ENCODE measurements around the gene CILP2. TPM values are rescaled to one million over a fixed set of nuclear protein-coding genes. Genes with fewer than 3 reads are reported as not detected.

The CILP2 gene
- polyA plus RNA-seq, 1 of the 3 experiments (the other 2 are of a cell fraction), result 1.9 TPM

- ChIA-PET CTCF (interaction anchor here (0.9 to 15.3 kb wide), 3 partner anchors 8 to 106 kb away, joined by 3 to 258 read pairs (median 7); partner anchors contain the start of genes GMIP and YJEFN3), POLR2A (interaction anchor here (0.5 kb wide), 1 partner anchor 8 kb away, joined by 3 read pairs; no protein-coding TSS in a partner anchor)
- Histone ChIP-seq H4K20me1 (ENCODE audit: insufficient read depth) (no peaks in the 10 kb centered on the region), H2AFZ (ENCODE audit: low read depth) (no peak overlapping the region), H3K79me2 (ENCODE audit: insufficient read depth) (no peaks in the 10 kb centered on the region), H3K27me3 (ENCODE audit: insufficient read depth) (no peaks in the 10 kb centered on the region), H3K9me3 (no peaks in the 10 kb centered on the region), H3K27ac (ENCODE audit: low read depth in 2 of 2, low read length in 1 of 2) (no peak overlapping the region), H3K4me3 (ENCODE audit: low read depth in 2 of 2, low read length in 1 of 2) (peak overlapping the region in 1 of 2 experiments; percentile 44; a peak in 2 of 4 replicates), H3K9me2 (no peaks in the 10 kb centered on the region), H3F3A (replicated peaks; ENCODE audit: insufficient read depth) (peaks cover 10% of the 10 kb centered on the region), H3K4me2 (no peak overlapping the region), H3K36me3 (replicated peaks in 1 of 2; ENCODE audit: control insufficient read depth in 1 of 2, insufficient read depth in 2 of 2, low read length in 1 of 2) (no peaks in the 10 kb centered on the region), H3K4me1 (ENCODE audit: control insufficient read depth in 1 of 2, insufficient read depth in 2 of 2, low read depth in 1 of 2, low read length in 1 of 2) (peaks cover 0 to 26% of the 10 kb centered on the region in 2 experiments; a peak in 1 of 4 replicates), H3K9ac (no peak overlapping the region)
- no peak for DNase-seq
- WGBS (ENCODE audit: low lambda C conversion rate), result 83% methylated on average over 34 of the region's 59 CpGs
- no peak for TF ChIP-seq FOXJ3 (CRISPR knock-in tag; IDR thresholded peaks at IDR 0.05)
- no peak for TF ChIP-seq FOSL2 (IDR thresholded peaks at IDR 0.05; ENCODE audit: borderline replicate concordance, low read depth)
- no peak for TF ChIP-seq EZH2phosphoT487 (IDR thresholded peaks at IDR 0.05; ENCODE audit: borderline replicate concordance, low read depth)
- TF ChIP-seq MEF2A (IDR thresholded peaks at IDR 0.05; ENCODE audit: borderline replicate concordance, low read depth), result no peak
- no peak for TF ChIP-seq RCOR1 (IDR thresholded peaks at IDR 0.05; ENCODE audit: low read length)
- no peak for TF ChIP-seq NRF1 (IDR thresholded peaks at IDR 0.05; ENCODE audit: low read depth, low read length)
- TF ChIP-seq, protein P1, sequence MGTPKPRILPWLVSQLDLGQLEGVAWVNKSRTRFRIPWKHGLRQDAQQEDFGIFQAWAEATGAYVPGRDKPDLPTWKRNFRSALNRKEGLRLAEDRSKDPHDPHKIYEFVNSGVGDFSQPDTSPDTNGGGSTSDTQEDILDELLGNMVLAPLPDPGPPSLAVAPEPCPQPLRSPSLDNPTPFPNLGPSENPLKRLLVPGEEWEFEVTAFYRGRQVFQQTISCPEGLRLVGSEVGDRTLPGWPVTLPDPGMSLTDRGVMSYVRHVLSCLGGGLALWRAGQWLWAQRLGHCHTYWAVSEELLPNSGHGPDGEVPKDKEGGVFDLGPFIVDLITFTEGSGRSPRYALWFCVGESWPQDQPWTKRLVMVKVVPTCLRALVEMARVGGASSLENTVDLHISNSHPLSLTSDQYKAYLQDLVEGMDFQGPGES (IDR thresholded peaks at IDR 0.05; ENCODE audit: low read depth, low read length), result no peak
Measured at GRCh38 chr19:19537075-19538048, 703 bp upstream of the CILP2 start.

- Histone ChIP-seq H3K4me1 (ENCODE audit: control insufficient read depth in 1 of 2, insufficient read depth in 2 of 2, low read depth in 1 of 2, low read length in 1 of 2) (peaks cover 0 to 23% of the 10 kb centered on the region in 2 experiments; a peak in 1 of 4 replicates), H4K20me1 (ENCODE audit: insufficient read depth) (no peaks in the 10 kb centered on the region), H3K9ac (no peak overlapping the region), H3K9me2 (no peaks in the 10 kb centered on the region), H3K9me3 (no peaks in the 10 kb centered on the region), H3K27me3 (ENCODE audit: insufficient read depth) (no peaks in the 10 kb centered on the region), H2AFZ (ENCODE audit: low read depth) (no peak overlapping the region), H3F3A (replicated peaks; ENCODE audit: insufficient read depth) (peaks cover 7% of the 10 kb centered on the region), H3K4me3 (ENCODE audit: low read depth in 2 of 2, low read length in 1 of 2) (peak overlapping the region in 1 of 2 experiments; percentile 44; a peak in 2 of 4 replicates), H3K27ac (ENCODE audit: low read depth in 2 of 2, low read length in 1 of 2) (no peak overlapping the region), H3K79me2 (ENCODE audit: insufficient read depth) (no peaks in the 10 kb centered on the region), H3K4me2 (peak overlapping the region; percentile 78; the same call in 1 of the 2 replicates), H3K36me3 (replicated peaks in 1 of 2; ENCODE audit: control insufficient read depth in 1 of 2, insufficient read depth in 2 of 2, low read length in 1 of 2) (no peaks in the 10 kb centered on the region)
- DNase-seq, result no peak
- CTCF ChIA-PET, result interaction anchor here (1.6 to 15.3 kb wide), 3 partner anchors 9 to 105 kb away, joined by 5 to 258 read pairs (median 7); partner anchors contain the start of genes GMIP and YJEFN3
- 81% methylated on average over 5 of the region's 7 CpGs for WGBS (ENCODE audit: low lambda C conversion rate)
- POLR2A ChIA-PET, result interaction anchor here (0.7 kb wide), 1 partner anchor 130 kb away, joined by 4 read pairs; the partner anchor contains the start of gene ZNF101
- TF ChIP-seq SIN3A (IDR thresholded peaks at IDR 0.05; ENCODE audit: borderline replicate concordance, low read depth, low read length) (no peak), MAX (IDR thresholded peaks at IDR 0.05; ENCODE audit: low read depth) (no peak), POLR2AphosphoS5 (IDR thresholded peaks at IDR 0.05; ENCODE audit: low read depth, low read length) (no peak), RAD21 (IDR thresholded peaks at IDR 0.05; ENCODE audit: low read length) (no peak), FOXJ3 (CRISPR knock-in tag; IDR thresholded peaks at IDR 0.05) (no peak), TCF12 (IDR thresholded peaks at IDR 0.05) (no peak), SMC3 (IDR thresholded peaks at IDR 0.05; ENCODE audit: low read depth, low read length) (no peak), ELF1 (IDR thresholded peaks at IDR 0.05) (no peak), TEAD4 (IDR thresholded peaks at IDR 0.05; ENCODE audit: borderline replicate concordance, insufficient read depth) (no peak), JUND (IDR thresholded peaks at IDR 0.05) (no peak), CHD2 (IDR thresholded peaks at IDR 0.05; ENCODE audit: low read length, partially characterized antibody) (no peak)
- TF ChIP-seq, protein P2, sequence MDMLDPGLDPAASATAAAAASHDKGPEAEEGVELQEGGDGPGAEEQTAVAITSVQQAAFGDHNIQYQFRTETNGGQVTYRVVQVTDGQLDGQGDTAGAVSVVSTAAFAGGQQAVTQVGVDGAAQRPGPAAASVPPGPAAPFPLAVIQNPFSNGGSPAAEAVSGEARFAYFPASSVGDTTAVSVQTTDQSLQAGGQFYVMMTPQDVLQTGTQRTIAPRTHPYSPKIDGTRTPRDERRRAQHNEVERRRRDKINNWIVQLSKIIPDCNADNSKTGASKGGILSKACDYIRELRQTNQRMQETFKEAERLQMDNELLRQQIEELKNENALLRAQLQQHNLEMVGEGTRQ (IDR thresholded peaks at IDR 0.05; ENCODE audit: borderline replicate concordance, low read depth, low read length), result no peak
Measured at GRCh38 chr19:19538785-19539166, 711 bp downstream of the CILP2 start.
